Epithelial cell of proximal tubule (primary cell): ENCODE measurements around the gene NTM. TPM values are rescaled to one million over a fixed set of nuclear protein-coding genes. Genes with fewer than 3 reads are reported as not detected.

ENCODE experiments used
- DNase-seq: peaks from one replicate; pipeline ENCODE4 v3.0.0-alpha.2; 2011; ENCODE audit warnings: low read depth
- H3K4me3 ChIP-seq: 2 replicates; pipeline ENCODE4 v1.5.1; 2011; ENCODE audit warnings: low read depth, mild to moderate bottlenecking, low read length
- total RNA-seq: library from RNA; depleted of rRNA; stranded (reverse); fragments of >200 nt; gene quantifications from 2 replicates; pipeline ENCODE4 v1.2.3, GENCODE V29; 2015
- TF ChIP-seq, protein P1 (sequence below): conservative IDR thresholded peaks from 2 replicates; pipeline ENCODE4 v1.5.1; 2012; ENCODE audit warnings: low read depth, mild to moderate bottlenecking, low read length

NTM gene
- total RNA-seq, 1 donor from 2014 or later: 5.3 TPM

GRCh38 chr11:132185726-132186592 is 815.5 kb downstream of the NTM start:
- TF ChIP-seq, protein P1, sequence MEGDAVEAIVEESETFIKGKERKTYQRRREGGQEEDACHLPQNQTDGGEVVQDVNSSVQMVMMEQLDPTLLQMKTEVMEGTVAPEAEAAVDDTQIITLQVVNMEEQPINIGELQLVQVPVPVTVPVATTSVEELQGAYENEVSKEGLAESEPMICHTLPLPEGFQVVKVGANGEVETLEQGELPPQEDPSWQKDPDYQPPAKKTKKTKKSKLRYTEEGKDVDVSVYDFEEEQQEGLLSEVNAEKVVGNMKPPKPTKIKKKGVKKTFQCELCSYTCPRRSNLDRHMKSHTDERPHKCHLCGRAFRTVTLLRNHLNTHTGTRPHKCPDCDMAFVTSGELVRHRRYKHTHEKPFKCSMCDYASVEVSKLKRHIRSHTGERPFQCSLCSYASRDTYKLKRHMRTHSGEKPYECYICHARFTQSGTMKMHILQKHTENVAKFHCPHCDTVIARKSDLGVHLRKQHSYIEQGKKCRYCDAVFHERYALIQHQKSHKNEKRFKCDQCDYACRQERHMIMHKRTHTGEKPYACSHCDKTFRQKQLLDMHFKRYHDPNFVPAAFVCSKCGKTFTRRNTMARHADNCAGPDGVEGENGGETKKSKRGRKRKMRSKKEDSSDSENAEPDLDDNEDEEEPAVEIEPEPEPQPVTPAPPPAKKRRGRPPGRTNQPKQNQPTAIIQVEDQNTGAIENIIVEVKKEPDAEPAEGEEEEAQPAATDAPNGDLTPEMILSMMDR: no peak
- no peak for DNase-seq
- H3K4me3 ChIP-seq: no peak overlapping the region

DNA sequence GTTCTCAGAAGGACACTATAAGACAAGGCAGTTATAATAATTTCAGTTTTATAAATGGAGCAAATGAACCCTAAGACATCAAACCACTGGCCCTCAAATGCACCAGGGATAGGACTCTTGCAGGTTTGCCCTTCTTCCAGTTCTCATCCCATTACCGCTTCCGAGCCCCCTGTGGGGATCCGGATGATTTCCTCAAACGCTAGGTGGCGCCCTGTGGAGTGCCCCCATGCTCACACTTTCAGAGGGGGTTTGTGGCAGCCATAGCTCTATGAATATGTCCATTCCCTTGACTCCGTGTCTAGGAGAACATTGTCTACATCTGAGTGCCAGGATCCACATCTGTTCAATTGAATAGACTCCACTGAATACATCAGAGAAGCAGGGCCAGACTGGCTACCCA is 816.3 kb downstream of the NTM start:
- H3K4me3 ChIP-seq: no peak overlapping the region
- TF ChIP-seq, protein P1: no peak
- DNase-seq: no peak

- H3K4me3 ChIP-seq: no peak overlapping the region
- no peak for DNase-seq
- TF ChIP-seq, protein P1: no peak
Observed at GRCh38 chr11:132187386-132187785, 817.0 kb downstream of the NTM start.

- DNase-seq: no peak
- TF ChIP-seq, protein P1: no peak
- H3K4me3 ChIP-seq: no peak overlapping the region
Observed at GRCh38 chr11:132187814-132188213, 817.4 kb downstream of the NTM start.

DNA sequence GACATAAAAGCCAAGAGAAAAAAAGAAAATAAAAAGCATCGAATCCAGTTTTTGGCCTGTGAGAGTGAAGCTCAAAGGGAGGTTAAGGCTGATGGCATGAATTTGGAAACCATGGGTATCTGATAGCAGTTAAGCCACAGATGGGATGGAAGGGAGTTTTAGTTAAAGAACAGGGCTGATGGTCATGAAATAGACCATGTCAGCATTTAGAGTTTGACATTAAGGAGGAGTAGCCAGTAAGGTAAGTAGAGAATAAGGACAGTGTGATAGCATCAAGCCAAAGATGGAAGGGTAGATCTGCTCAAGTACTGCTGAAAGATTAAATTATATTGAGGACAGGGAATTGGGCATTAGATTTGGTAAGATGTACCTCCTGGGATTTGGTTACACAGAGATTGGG is 826.5 kb downstream of the NTM start:
- TF ChIP-seq, protein P1: no peak
- DNase-seq: no peak
- no peak overlapping the region for H3K4me3 ChIP-seq

- no peak overlapping the region for H3K4me3 ChIP-seq
- TF ChIP-seq, protein P1: no peak
- no peak for DNase-seq
Observed at GRCh38 chr11:132200353-132200936, 830.0 kb downstream of the NTM start.
